Keratinocyte (primary cell): ENCODE results near the gene G6PC3.

Experiments used
- CTCF ChIP-seq, 3 experiments: IDR thresholded peaks in 1 of 3; conservative IDR thresholded peaks in 1 of 3; optimal IDR thresholded peaks in 1 of 3; 2 replicates in 2 of 3; 3 replicates in 1 of 3; pipeline versions ENCODE3 to v1.5.1; 2011; ENCODE audit warnings: low read length in 3 of 3, mild to moderate bottlenecking in 3 of 3, moderate library complexity in 2 of 3, control low read depth in 1 of 3, inconsistent platforms in 1 of 3; ENCODE audit not compliant: insufficient read depth in 2 of 3; ENCODE audit errors: extremely low read depth in 1 of 3
- EZH2 ChIP-seq: IDR thresholded peaks from one replicate; pipeline ENCODE4 v1.6.1; 2012; ENCODE audit warnings: inconsistent platforms, mild to moderate bottlenecking, low read length, moderate library complexity

- TF ChIP-seq CTCF (optimal IDR thresholded peaks at IDR 0.05 in 1 of 3, IDR thresholded peaks at IDR 0.05 in 1 of 3, conservative IDR thresholded peaks at IDR 0.05 in 1 of 3; ENCODE audit: extremely low read depth in 1 of 3, insufficient read depth in 2 of 3, low read length in 3 of 3) (peak in 1 of 3 experiments; percentile 1), EZH2 (no peak)
These were observed 53.5 kb downstream of the G6PC3 start for GRCh38 chr17:44124118-44124438.
